Pancreas (tissue), 10 donors: ENCODE data around the gene PANK2. TPM values are rescaled to one million over a fixed set of nuclear protein-coding genes. Genes with fewer than 3 reads are reported as not detected.

Experiments
- ATAC-seq, 4 donors: fragments of 200-7000 bp; cut with Tn5 transposase; one replicate each; pipeline versions ENCODE4 v1.8.0 to v1.9.1; 2020; ENCODE audit warnings: mild to moderate bottlenecking in 4 of 4, moderate library complexity in 4 of 4
- DNase-seq, 6 donors: peaks; one replicate each; pipeline ENCODE4 v3.0.0-alpha.2; 2020
- FAIRE-seq: peaks from 2 replicates; lab custom pipeline; 2012; peaks lifted over from hg19 to GRCh38; lab: Jason Lieb, UNC
- H3K27ac ChIP-seq, 4 donors: fragments of 200-600 bp; sonication (generic); 1 replicate in 3 of 4; 2 replicates in 1 of 4; pipeline versions ENCODE4 v1.5.0 to v1.8.0; 2020
- H3K27me3 ChIP-seq, 4 donors: fragments of 200-600 bp; one replicate each; pipeline ENCODE4 v1.8.0; 2021
- H3K36me3 ChIP-seq, 3 donors: fragments of 200-600 bp; sonication (generic) in 1 of 3; one replicate each; pipeline versions ENCODE4 v1.5.0 to v1.8.0; 2020 to 2021
- H3K4me1 ChIP-seq, 3 donors: fragments of 200-600 bp; one replicate each; pipeline ENCODE4 v1.8.0; 2021
- H3K4me3 ChIP-seq, 4 donors: fragments of 200-600 bp; sonication (generic) in 2 of 4; one replicate each; pipeline versions ENCODE4 v1.5.0 to v1.8.0; 2020 to 2021
- H3K9me3 ChIP-seq, 4 donors: fragments of 200-600 bp; one replicate each; pipeline ENCODE4 v1.8.0; 2021
- CTCF ChIP-seq, 4 donors: fragments of 200-600 bp; sonication (generic) in 3 of 4; IDR thresholded peaks; one replicate each; pipeline versions ENCODE4 v1.5.0 to v1.8.0; 2021; ENCODE audit warnings: antibody characterized with exemption in 4 of 4
- WGBS, 2 donors: extraction: QIAGEN DNeasy Blood & Tissue Kit; methylation state at CpG; one replicate each; pipeline ENCODE4 v1.1.7; 2013; 5-methylcytosine and 5-hydroxymethylcytosine counted together
- intact Hi-C, 3 donors: fragments of 100-400 bp; cut with DNase I; formaldehyde crosslinking; loops; one replicate each; pipeline versions ENCODE4 v1.11.1 to v1.14.2; 2022
- polyA plus RNA-seq, 2 donors: library from polyadenylated mRNA; stranded (reverse); fragments of 200-250 nt; gene quantifications; one replicate each; pipeline ENCODE4 v1.2.3, GENCODE V29; 2013
- total RNA-seq, 6 donors: library from RNA; stranded (reverse); fragmentation: NEBNext Ultra II Directional in 4 of 6; extraction: Animal tissue kit (Norgen Biotek cat#: 25700) in 4 of 6; gene quantifications; one replicate each; pipeline versions ENCODE4 v1.2.1 to v1.2.4, GENCODE V29; 2021 to 2023
- donor health status: healthy with polysubstance abuse.
- donor health status: DM: no; HTN: no; CAD: no; lungs with moderate emphysema.
- donor health status: DM: no; HTN: no; CAD: no.
- donor health status: control.
- donor health status: control.
- donor health status: Bipolar disorder and iron deficiency.
- donor health status: DM: yes; HTN: yes; CAD: no.
- donor health status: DM: no; HTN: no; CAD: no.
- donor health status: DM: no; HTN: no; CAD: no.
- donor health status: DM: yes; HTN: yes; CAD: no.

Gene PANK2
- total and polyA plus RNA-seq, 8 donors = 10.1 to 23.4 (median 13.3) TPM

GRCh38 chr20:3898639-3899038 lies 9.5 kb downstream of the PANK2 start:
- H3K9me3 ChIP-seq = no peaks in the 10 kb centered on the region
- intact Hi-C loops = no loop called here
- H3K36me3 ChIP-seq = no peaks in the 10 kb centered on the region
- no peaks in the 10 kb centered on the region for H3K27me3 ChIP-seq
- ATAC-seq (no peak), DNase-seq (no peak), FAIRE-seq (no peak)
- H3K4me1 ChIP-seq = peaks cover 0 to 22% (median 0%) of the 10 kb centered on the region in 3 donors
- H3K27ac ChIP-seq = no peak overlapping the region
- WGBS, 2 donors = 37 to 48% methylated on average over 4 of the region's 4 CpGs
- TF ChIP-seq CTCF (IDR thresholded peaks at IDR 0.05) = no peak
- no peak overlapping the region for H3K4me3 ChIP-seq

- H3K27ac ChIP-seq = no peak overlapping the region
- peaks cover 0 to 16% (median 3%) of the 10 kb centered on the region in 3 donors for H3K4me1 ChIP-seq
- no peaks in the 10 kb centered on the region for H3K36me3 ChIP-seq
- no peaks in the 10 kb centered on the region for H3K9me3 ChIP-seq
- ATAC-seq (no peak), FAIRE-seq (no peak), DNase-seq (no peak)
- no peaks in the 10 kb centered on the region for H3K27me3 ChIP-seq
- intact Hi-C loops = no loop called here
- H3K4me3 ChIP-seq = no peak overlapping the region
- no peak for TF ChIP-seq CTCF (IDR thresholded peaks at IDR 0.05)
- WGBS, 2 donors = 87 to 93% methylated on average over 3 of the region's 3 CpGs
These were observed 11.0 kb downstream of the PANK2 start for GRCh38 chr20:3900187-3900604.

- Histone ChIP-seq H3K27ac (no peak overlapping the region), H3K36me3 (no peaks in the 10 kb centered on the region), H3K4me1 (peaks cover 0 to 11% (median 3%) of the 10 kb centered on the region in 3 donors), H3K27me3 (no peaks in the 10 kb centered on the region), H3K9me3 (no peaks in the 10 kb centered on the region), H3K4me3 (no peak overlapping the region)
- FAIRE-seq (no peak), ATAC-seq (peak in 1 of 4 donors; percentile 56), DNase-seq (no peak)
- TF ChIP-seq CTCF (IDR thresholded peaks at IDR 0.05) = no peak
- intact Hi-C loops = no loop called here
- WGBS, 2 donors = 84 to 87% methylated on average over 3 of the region's 3 CpGs
These were observed 12.0 kb downstream of the PANK2 start for GRCh38 chr20:3901028-3901705.

GRCh38 chr20:3901706-3902440 lies 12.7 kb downstream of the PANK2 start:
- no peak overlapping the region for H3K4me3 ChIP-seq
- no peak for FAIRE-seq

More at GRCh38 chr20:3901706-3902440, 12.7 kb downstream of the PANK2 start:
- H3K27ac ChIP-seq = no peak overlapping the region
- DNase-seq = no peak
- no peaks in the 10 kb centered on the region for H3K36me3 ChIP-seq
- no peak for TF ChIP-seq CTCF (IDR thresholded peaks at IDR 0.05)
- H3K9me3 ChIP-seq = no peaks in the 10 kb centered on the region
- 89 to 91% methylated on average over 9 of the region's 9 CpGs for WGBS, 2 donors
- no peaks in the 10 kb centered on the region for H3K27me3 ChIP-seq
- intact Hi-C loops = no loop called here
- peak in 1 of 4 donors; percentile 20 for ATAC-seq
- peaks cover 0 to 4% (median 3%) of the 10 kb centered on the region in 3 donors for H3K4me1 ChIP-seq
